ENCODE results near the gene LAS1L.
"Not testable (repeated sequence)": the region's sequence is repeated elsewhere in the genome, so short reads cannot be mapped to it uniquely, and the experiment has no call there.

LAS1L gene

GRCh38 chrX:65517923-65518322, 16.7 kb downstream of the LAS1L start:
- no peak for DNase-seq (ENCODE audit: low read depth in 2 of 2)

- DNase-seq (ENCODE audit: low read depth in 2 of 2) = no peak
Observed at GRCh38 chrX:65516756-65517155, 17.8 kb downstream of the LAS1L start.

- no peak for DNase-seq (ENCODE audit: low read depth in 2 of 2)
Observed at GRCh38 chrX:65513610-65514009, 21.0 kb downstream of the LAS1L start.

GRCh38 chrX:65509400-65509799, 25.2 kb downstream of the LAS1L start:
- no peak for DNase-seq (ENCODE audit: low read depth in 2 of 2)

- no peak for DNase-seq (ENCODE audit: low read depth in 2 of 2)
Observed at GRCh38 chrX:65508851-65509250, 25.7 kb downstream of the LAS1L start.

- DNase-seq (ENCODE audit: low read depth in 2 of 2) = no peak
Observed at GRCh38 chrX:65502618-65503017, 32.0 kb downstream of the LAS1L start.

GRCh38 chrX:65493431-65493830, 41.2 kb downstream of the LAS1L start:
- DNase-seq (ENCODE audit: low read depth in 2 of 2) = no peak

- no peak for DNase-seq (ENCODE audit: low read depth in 2 of 2)
Observed at GRCh38 chrX:65491620-65492019, 43.0 kb downstream of the LAS1L start.

- DNase-seq (ENCODE audit: low read depth in 2 of 2) = no peak
Observed at GRCh38 chrX:65488495-65488894, 46.1 kb downstream of the LAS1L start.

- no peak for DNase-seq (ENCODE audit: low read depth in 2 of 2)
Observed at GRCh38 chrX:65480960-65481359, 53.6 kb downstream of the LAS1L start.

GRCh38 chrX:65479102-65479501, 55.5 kb downstream of the LAS1L start:
- not testable (repeated sequence) for DNase-seq (ENCODE audit: low read depth in 2 of 2)

GRCh38 chrX:65476564-65476963, 58.0 kb downstream of the LAS1L start:
- no peak for DNase-seq (ENCODE audit: low read depth in 2 of 2)

GRCh38 chrX:65463550-65463949, 71.0 kb downstream of the LAS1L start:
- no peak for DNase-seq (ENCODE audit: low read depth in 2 of 2)

All from stimulated activated CD8-positive, alpha-beta memory T cell treated with anti-CD3 and anti-CD28 coated beads, Interleukin-15, amount 100 ng/mL, for 4 hours (primary cell).